Measurements from ENCODE around the gene CST5.
"Not testable (repeated sequence)": the region's sequence is repeated elsewhere in the genome, so short reads cannot be mapped to it uniquely, and the experiment has no call there.

- TF ChIP-seq PATZ1 (CRISPR knock-in tag; IDR thresholded peaks at IDR 0.05; ENCODE audit: borderline replicate concordance); CREB5 (CRISPR knock-in tag; IDR thresholded peaks at IDR 0.05; ENCODE audit: low read depth); ZFP3 (CRISPR knock-in tag; IDR thresholded peaks at IDR 0.05); ZFP30 (CRISPR knock-in tag; IDR thresholded peaks at IDR 0.05): not testable (repeated sequence)
Measured at GRCh38 chr20:23878016-23878542, 1.5 kb downstream of the CST5 start.

Measured in SK-N-SH treated with all-trans-retinoic acid at 6 μM for 48 hours (cell line).